Activated CD8-positive, alpha-beta memory T cell treated with anti-CD3 and anti-CD28 coated beads, Interleukin-2, amount 10 ng/mL, durations not matched to agents 7 days and 5 days (primary cell): ENCODE measurements around the gene INTS2. TPM values are rescaled to one million over a fixed set of nuclear protein-coding genes. Genes with fewer than 3 reads are reported as not detected.
"Not testable (repeated sequence)": the region's sequence is repeated elsewhere in the genome, so short reads cannot be mapped to it uniquely, and the experiment has no call there.

Source experiments
- ATAC-seq: fragments of 150-1000 bp; cut with Tn5 transposase; one replicate; pipeline ENCODE4 v1.10.0; 2021; ENCODE audit warnings: moderate library complexity
- CTCF ChIA-PET: fragments of 350-600 bp; sonication (Branson Sonifier 250); formaldehyde crosslinking; loops from one replicate; lab custom pipeline; 2021; ENCODE audit warnings: antibody characterized with exemption; lab: Charles Lee
- DNase-seq: peaks from one replicate; pipeline ENCODE4 v3.0.0-alpha.2; 2020
- H3K27ac Mint-ChIP-seq: one replicate; pipeline ENCODE4 v1.8.0; 2021; ENCODE audit warnings: mild to moderate bottlenecking, mixed read lengths
- H3K27me3 Mint-ChIP-seq: one replicate; pipeline ENCODE4 v1.8.0; 2021; ENCODE audit warnings: mixed read lengths
- H3K36me3 Mint-ChIP-seq: one replicate; pipeline ENCODE4 v1.8.0; 2021; ENCODE audit warnings: mild to moderate bottlenecking, mixed read lengths
- H3K4me1 Mint-ChIP-seq: one replicate; pipeline ENCODE4 v1.8.0; 2021; ENCODE audit warnings: mixed read lengths
- H3K4me3 Mint-ChIP-seq: one replicate; pipeline ENCODE4 v1.8.0; 2021; ENCODE audit warnings: mild to moderate bottlenecking, moderate library complexity, mixed read lengths
- H3K9me3 Mint-ChIP-seq: one replicate; pipeline ENCODE4 v1.8.0; 2022; ENCODE audit warnings: low read depth, mixed read lengths
- total RNA-seq, 2 experiments: library from RNA; stranded (reverse); gene quantifications; one replicate each; pipeline ENCODE4 v1.2.3, GENCODE V29; 2021

The INTS2 gene
- total RNA-seq, 2 experiments from 2014 or later, result 24.5 to 26.6 TPM

DNA sequence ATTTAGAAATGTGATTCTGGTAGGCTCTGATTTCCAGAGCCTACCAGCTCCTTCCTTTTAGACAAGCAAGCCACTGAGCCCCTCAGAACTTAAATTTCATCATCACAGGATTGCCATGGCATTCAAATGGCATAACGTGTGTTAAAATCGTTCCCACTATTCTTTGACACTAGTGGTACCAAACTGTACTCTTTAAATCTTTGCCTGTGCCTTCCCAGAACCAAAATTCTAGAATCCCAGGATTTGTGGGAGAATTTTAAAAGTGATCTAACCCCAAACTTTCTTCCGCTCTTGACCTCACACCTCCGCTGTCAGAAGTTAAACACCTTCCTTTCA lies 287 bp upstream of the INTS2 start:
- ATAC-seq, result no peak
- Mint-ChIP-seq H3K36me3 (peaks cover 10% of the 10 kb centered on the region), H3K4me1 (peaks cover 21% of the 10 kb centered on the region), H3K4me3 (peak overlapping the region; percentile 81), H3K27me3 (peaks cover 4% of the 10 kb centered on the region), H3K27ac (peak overlapping the region; percentile 82), H3K9me3 (no peaks in the 10 kb centered on the region)
- no peak for DNase-seq
- CTCF ChIA-PET, result interaction anchor here (1.4 kb wide), 1 partner anchor 181 kb away, joined by 5 read pairs; no protein-coding TSS in a partner anchor

DNA sequence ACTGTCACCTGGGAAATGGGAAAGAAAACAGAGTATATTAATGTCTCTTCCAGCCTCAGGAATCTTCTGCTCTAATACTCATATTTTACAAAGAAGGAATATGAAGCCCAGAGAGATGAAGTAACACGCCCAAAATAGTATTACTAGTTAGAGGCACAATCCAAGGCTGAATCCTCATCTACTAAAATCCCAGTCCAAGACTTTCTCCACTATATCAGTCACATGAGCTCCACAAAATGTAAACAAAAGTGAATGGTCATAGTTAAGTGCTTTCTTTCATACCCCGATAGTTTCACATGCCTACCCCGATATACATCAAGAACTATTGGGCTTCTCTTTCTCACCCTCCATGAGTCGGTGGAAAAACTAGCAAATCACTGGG lies 965 bp downstream of the INTS2 start:
- H3K9me3 Mint-ChIP-seq, result no peaks in the 10 kb centered on the region
- H3K27me3 Mint-ChIP-seq, result no peaks in the 10 kb centered on the region
- peaks cover 21% of the 10 kb centered on the region for H3K4me1 Mint-ChIP-seq
- H3K27ac Mint-ChIP-seq, result peak overlapping the region; percentile 82
- peak overlapping the region; percentile 81 for H3K4me3 Mint-ChIP-seq
- H3K36me3 Mint-ChIP-seq, result peaks cover 15% of the 10 kb centered on the region
- no peak for DNase-seq
- CTCF ChIA-PET, result interaction anchor here (1.0 to 1.4 kb wide), 2 partner anchors 64 to 182 kb away, joined by 3 to 5 read pairs; partner anchors contain the start of gene BRIP1
- ATAC-seq, result no peak

DNA sequence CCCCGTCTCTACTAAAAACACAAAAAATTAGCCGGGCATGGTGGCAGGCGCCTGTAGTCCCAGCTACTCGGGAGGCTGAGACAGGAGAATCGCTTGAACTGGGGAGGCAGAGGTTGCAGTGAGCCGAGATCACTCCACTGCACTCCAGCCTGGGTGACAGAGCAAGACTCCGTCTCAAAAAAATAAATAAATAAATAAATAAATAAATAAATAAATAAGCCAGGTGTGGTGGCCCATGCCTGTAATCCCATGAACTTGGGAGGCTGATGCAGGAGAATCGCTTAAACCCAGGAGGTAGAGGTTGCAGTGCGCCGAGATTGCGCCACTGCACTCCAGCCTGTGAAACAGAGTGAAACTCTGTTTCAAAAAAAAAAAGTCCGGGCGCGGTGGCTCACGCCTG lies 12.6 kb downstream of the INTS2 start:
- H3K4me1 Mint-ChIP-seq, ATAC-seq, H3K27me3 Mint-ChIP-seq, DNase-seq, H3K4me3 Mint-ChIP-seq, H3K9me3 Mint-ChIP-seq, H3K27ac Mint-ChIP-seq: not testable (repeated sequence)
- CTCF ChIA-PET, result interaction anchor here (1.0 kb wide), 1 partner anchor 14 kb away, joined by 4 read pairs; no protein-coding TSS in a partner anchor
- peaks cover 43% of the 10 kb centered on the region for H3K36me3 Mint-ChIP-seq

DNA sequence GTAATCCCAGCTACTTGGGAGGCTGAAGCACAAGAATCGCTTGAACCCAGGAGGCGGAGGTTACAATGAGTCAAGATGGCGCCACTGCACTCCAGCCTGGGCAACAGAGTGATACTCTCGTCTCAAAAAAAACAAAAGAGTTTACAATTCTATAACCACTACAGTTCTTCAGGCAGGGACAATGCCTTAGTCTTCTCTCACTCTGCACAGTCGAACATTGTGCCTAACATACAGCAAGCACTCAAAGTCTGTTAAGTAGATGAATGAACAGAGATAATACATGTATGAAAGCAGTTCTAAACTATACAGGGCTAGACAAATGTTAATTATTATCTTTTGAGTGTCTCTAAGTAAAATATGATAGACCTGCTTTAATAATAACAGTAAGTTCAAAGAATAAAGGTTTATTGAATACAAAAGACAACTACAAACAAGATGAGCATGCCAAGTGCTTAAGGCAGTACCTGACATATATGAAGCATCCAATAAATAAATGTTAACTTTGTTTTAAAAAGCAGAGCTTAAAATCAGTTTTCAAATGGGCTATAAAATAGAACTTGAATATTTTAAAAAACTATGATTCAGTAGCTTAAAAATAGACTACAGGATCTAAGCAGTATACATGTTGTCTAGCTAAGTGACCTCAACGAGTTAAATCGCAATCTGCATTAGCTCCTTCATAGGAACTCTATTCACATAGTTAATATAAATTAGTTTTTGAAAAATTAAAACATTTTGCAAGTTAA lies 19.3 kb downstream of the INTS2 start:
- Mint-ChIP-seq H3K36me3 (peaks cover 27% of the 10 kb centered on the region), H3K4me1 (peaks cover 7% of the 10 kb centered on the region), H3K9me3 (no peaks in the 10 kb centered on the region), H3K27ac (no peak overlapping the region), H3K4me3 (no peak overlapping the region), H3K27me3 (no peaks in the 10 kb centered on the region)
- ATAC-seq (no peak), DNase-seq (no peak)
- CTCF ChIA-PET, result interaction anchor here (2.0 kb wide), 1 partner anchor 201 kb away, joined by 4 read pairs; no protein-coding TSS in a partner anchor

DNA sequence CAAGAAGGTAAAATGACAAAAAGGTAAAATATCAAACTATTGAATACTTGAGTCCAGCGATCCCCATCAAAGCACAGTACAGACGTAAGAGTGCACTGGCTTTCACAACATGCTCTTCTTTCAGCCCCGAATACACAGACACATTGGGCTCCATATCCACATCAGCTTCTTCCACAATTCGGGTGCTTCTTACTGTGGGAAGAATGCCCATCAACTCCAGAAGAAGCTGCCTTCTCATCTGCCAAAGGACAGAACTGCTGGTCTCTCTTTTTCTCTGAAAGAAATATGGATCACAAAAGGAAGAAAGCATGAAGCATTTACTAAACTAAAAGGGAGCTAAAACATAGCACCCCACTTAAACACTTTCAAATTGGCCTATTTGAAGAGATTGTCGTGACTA lies 20.4 kb downstream of the INTS2 start:
- H3K4me1 Mint-ChIP-seq, result peaks cover 9% of the 10 kb centered on the region
- H3K9me3 Mint-ChIP-seq, result no peaks in the 10 kb centered on the region
- H3K27ac Mint-ChIP-seq, result peak overlapping the region; percentile 54
- CTCF ChIA-PET, result interaction anchor here (0.8 to 2.0 kb wide), 2 partner anchors 111 to 202 kb away, joined by 3 to 4 read pairs; no protein-coding TSS in a partner anchor
- no peak for DNase-seq
- H3K27me3 Mint-ChIP-seq, result no peaks in the 10 kb centered on the region
- H3K4me3 Mint-ChIP-seq, result no peak overlapping the region
- ATAC-seq, result no peak
- H3K36me3 Mint-ChIP-seq, result peaks cover 34% of the 10 kb centered on the region

DNA sequence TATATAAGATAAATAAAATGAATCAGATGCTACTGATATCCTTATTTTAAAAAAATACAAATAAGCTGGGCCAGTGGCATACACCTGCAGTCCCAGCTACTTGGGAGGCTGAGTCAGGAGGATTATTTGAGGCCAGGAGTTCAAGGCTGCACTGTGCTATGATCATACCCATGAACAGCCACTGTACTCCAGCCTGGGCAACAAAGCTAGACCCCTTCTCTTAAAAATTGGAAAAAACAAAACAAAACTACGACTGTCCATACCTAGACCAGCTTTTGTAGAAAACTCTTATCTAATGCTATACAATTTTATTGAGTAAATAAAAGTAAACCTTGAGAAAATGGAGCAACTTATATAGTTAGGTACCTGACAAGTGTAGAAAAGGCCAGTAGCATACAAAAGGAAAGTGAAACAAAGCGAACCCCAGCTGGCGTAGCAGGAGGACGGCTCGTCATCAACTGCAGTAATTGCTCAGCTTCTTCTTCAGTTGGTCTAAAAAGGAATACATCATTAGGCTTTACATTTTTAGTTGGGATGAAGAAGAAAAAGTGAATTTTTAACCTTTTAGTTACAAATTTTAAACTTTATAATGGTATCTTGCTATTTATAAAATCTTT lies 23.6 kb downstream of the INTS2 start:
- H3K27me3 Mint-ChIP-seq, result no peaks in the 10 kb centered on the region
- ATAC-seq (peak; percentile 97), DNase-seq (peak; percentile 80)
- peaks cover 9% of the 10 kb centered on the region for H3K4me1 Mint-ChIP-seq
- H3K36me3 Mint-ChIP-seq, result peaks cover 34% of the 10 kb centered on the region
- H3K4me3 Mint-ChIP-seq, result peak overlapping the region; percentile 64
- H3K27ac Mint-ChIP-seq, result peak overlapping the region; percentile 92
- H3K9me3 Mint-ChIP-seq, result no peaks in the 10 kb centered on the region
- CTCF ChIA-PET, result interaction anchor here (0.6 to 1.8 kb wide), 4 partner anchors 12 to 205 kb away, joined by 3 to 14 read pairs (median 5); partner anchors contain the start of gene BRIP1

DNA sequence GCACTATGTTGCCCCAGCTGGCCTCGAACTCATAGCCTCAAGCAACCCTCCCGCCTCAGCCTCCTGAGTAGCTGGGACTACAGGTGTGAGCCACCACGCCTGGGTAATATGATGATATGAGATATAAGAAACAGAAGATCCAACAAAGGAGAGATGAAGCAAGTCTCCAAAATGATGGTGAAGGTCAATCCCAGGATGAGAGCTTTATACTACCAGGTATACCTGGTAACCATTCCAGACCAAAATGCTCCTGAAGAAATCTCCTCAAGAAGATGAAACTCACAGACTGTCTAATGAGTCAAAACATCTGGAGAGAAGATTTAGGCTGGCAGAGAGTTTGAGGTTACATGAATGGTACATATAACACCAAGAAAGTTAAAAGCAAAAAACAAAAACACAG lies 24.5 kb downstream of the INTS2 start:
- H3K9me3 Mint-ChIP-seq, result no peaks in the 10 kb centered on the region
- peaks cover 34% of the 10 kb centered on the region for H3K36me3 Mint-ChIP-seq

DNA sequence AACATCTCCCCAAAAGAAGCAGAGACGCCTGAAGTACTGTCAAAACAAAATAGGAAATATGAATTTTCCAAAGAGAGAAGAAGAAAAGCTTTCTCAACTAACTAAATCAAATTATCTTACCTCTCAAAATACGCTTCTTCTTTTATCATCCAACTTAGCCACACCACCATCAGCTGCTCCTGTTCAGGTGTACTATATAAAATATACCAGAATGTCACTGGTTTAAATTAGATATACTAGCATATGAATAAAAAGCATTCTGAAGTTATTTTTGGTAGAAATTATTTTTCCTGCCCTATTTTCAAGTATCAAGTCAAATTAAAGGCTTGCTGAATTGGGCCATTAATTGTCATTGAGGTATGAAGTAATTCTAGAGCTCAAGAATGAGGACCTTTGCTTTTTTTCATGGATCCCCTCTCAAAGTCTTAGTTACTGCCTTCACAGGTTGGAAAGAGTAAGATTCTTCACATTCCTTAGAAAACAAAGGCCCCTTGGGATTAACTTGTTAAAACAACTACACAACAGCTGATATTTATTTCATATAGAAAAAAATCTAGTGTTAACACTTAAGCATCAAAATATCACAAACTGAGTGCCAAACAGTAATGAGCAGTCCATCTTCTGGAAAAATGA lies 30.1 kb downstream of the INTS2 start:
- Mint-ChIP-seq H3K27ac (no peak overlapping the region), H3K9me3 (no peaks in the 10 kb centered on the region), H3K4me3 (no peak overlapping the region), H3K4me1 (no peaks in the 10 kb centered on the region), H3K27me3 (no peaks in the 10 kb centered on the region), H3K36me3 (peaks cover 36% of the 10 kb centered on the region)
- CTCF ChIA-PET, result interaction anchor here (1.2 kb wide), 1 partner anchor 24 kb away, joined by 3 read pairs; no protein-coding TSS in a partner anchor
- ATAC-seq, result no peak
- no peak for DNase-seq

More for the DNA sequence above, 24.5 kb downstream of the INTS2 start:
- CTCF ChIA-PET, result interaction anchor here (0.6 to 1.3 kb wide), 5 partner anchors 11 to 730 kb away, joined by 3 to 5 read pairs (median 3); no protein-coding TSS in a partner anchor
- DNase-seq, result no peak
- ATAC-seq, result no peak
- Mint-ChIP-seq H3K4me1 (peaks cover 9% of the 10 kb centered on the region), H3K4me3 (no peak overlapping the region), H3K27me3 (no peaks in the 10 kb centered on the region), H3K27ac (peak overlapping the region; percentile 92)

DNA sequence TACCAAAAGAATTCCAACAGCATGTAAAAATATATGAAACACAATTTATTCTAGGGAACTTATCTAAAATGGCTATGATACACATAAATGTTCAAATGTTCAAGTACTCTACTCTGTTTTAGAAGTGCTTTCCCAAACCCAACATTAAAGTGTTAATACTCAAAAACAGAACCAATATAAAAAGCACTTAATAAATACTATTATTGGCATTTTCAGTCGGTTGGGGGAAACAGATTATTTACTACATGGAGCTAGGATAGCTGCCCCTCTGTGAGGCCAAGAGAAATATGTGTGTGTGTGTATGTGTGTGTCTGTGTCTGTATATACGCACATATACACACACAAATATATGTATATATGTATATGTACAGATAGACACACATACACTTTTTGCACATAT lies 32.4 kb downstream of the INTS2 start:
- no peak overlapping the region for H3K4me3 Mint-ChIP-seq
- CTCF ChIA-PET, result interaction anchor here (1.3 kb wide), 1 partner anchor 214 kb away, joined by 3 read pairs; no protein-coding TSS in a partner anchor
- no peaks in the 10 kb centered on the region for H3K27me3 Mint-ChIP-seq
- peaks cover 31% of the 10 kb centered on the region for H3K36me3 Mint-ChIP-seq
- no peak for ATAC-seq
- H3K9me3 Mint-ChIP-seq, result no peaks in the 10 kb centered on the region
- no peaks in the 10 kb centered on the region for H3K4me1 Mint-ChIP-seq
- no peak overlapping the region for H3K27ac Mint-ChIP-seq
- DNase-seq, result no peak

DNA sequence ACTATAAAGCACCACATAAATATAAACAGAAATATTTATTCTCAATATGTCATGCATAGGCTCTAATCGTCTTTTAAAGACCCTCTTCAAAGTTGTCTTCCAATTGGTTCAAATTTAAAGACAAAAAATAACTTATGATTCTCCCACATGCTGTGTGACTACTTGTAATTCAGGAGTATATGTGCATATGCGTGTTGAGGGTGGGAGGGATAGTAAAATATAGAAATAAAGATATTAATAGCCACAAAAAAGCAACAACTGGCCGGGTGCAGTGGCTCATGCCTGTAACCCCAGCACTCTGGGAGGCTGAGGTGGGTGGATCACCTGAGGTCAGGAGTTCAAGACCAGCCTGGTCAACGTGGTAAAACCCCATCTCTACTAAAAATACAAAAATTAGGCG lies 33.5 kb downstream of the INTS2 start:
- H3K9me3 Mint-ChIP-seq, H3K4me1 Mint-ChIP-seq, ATAC-seq, H3K27ac Mint-ChIP-seq, H3K27me3 Mint-ChIP-seq, CTCF ChIA-PET, DNase-seq, H3K4me3 Mint-ChIP-seq: not testable (repeated sequence)
- peaks cover 28% of the 10 kb centered on the region for H3K36me3 Mint-ChIP-seq

DNA sequence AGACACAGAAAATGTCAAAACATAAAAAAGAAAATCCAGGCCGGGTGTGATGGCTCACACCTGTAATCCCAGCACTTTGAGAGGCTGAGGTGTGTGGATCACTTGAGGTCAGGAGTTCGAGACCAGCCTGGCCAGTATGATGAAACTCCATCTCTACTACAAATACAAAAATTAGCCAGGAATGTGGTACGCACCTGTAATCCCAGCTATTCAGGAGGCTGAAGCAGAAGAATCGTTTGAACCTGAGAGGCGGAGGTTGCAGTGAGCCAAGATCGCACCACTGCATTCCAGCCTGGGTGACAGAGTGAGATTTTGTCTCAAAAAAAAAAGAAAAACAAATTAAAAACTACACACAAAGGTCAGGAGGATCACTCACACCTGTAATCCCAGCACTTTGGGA lies 40.0 kb downstream of the INTS2 start:
- ATAC-seq, H3K27me3 Mint-ChIP-seq, H3K27ac Mint-ChIP-seq, DNase-seq, H3K4me3 Mint-ChIP-seq, H3K9me3 Mint-ChIP-seq, H3K4me1 Mint-ChIP-seq, CTCF ChIA-PET: not testable (repeated sequence)
- peaks cover 32% of the 10 kb centered on the region for H3K36me3 Mint-ChIP-seq

DNA sequence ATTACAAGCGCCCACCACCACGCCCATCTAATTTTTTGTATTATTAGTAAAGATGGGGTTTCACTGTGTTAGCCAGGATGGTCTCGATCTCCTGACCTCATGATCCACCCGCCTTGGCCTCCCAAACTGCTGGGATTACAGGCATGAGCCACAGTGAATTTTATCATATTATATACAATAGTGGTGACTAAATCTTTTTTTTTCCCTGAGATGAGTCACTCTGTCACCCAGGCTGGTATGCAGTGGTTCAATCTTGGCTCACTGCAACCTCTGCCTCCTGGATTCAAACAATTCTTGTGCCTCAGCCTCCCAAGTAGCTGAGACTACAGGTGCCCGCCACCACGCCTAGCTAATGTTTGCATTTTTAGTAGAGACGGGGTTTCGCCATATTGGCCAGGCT lies 41.9 kb downstream of the INTS2 start:
- ATAC-seq, H3K27ac Mint-ChIP-seq, H3K9me3 Mint-ChIP-seq, CTCF ChIA-PET, H3K27me3 Mint-ChIP-seq, H3K4me1 Mint-ChIP-seq, H3K4me3 Mint-ChIP-seq, DNase-seq: not testable (repeated sequence)
- peaks cover 31% of the 10 kb centered on the region for H3K36me3 Mint-ChIP-seq

DNA sequence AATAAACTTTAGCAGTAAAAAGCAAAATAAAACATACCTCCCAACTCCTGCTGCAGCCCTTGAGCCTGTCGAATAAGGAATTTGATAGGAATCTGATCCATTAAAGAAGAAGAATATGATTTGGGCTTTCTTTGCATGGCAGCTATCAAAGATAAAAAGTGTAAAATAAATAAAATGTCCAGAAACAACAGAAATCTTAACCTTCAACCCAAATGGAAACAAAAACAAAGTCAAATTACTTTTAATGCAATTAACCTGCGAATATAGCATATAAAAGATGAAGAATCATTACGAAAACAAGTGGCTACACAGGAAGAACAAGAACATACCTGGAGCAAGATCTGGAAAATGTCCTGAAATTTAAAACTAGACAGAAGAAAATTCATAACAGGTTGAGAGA lies 42.9 kb downstream of the INTS2 start:
- no peaks in the 10 kb centered on the region for H3K9me3 Mint-ChIP-seq
- peaks cover 29% of the 10 kb centered on the region for H3K36me3 Mint-ChIP-seq
- no peaks in the 10 kb centered on the region for H3K4me1 Mint-ChIP-seq
- CTCF ChIA-PET, result interaction anchor here (0.6 kb wide), 1 partner anchor 87 kb away, joined by 3 read pairs; no protein-coding TSS in a partner anchor
- no peak overlapping the region for H3K4me3 Mint-ChIP-seq
- H3K27ac Mint-ChIP-seq, result no peak overlapping the region
- ATAC-seq, result no peak
- no peaks in the 10 kb centered on the region for H3K27me3 Mint-ChIP-seq
- no peak for DNase-seq
